Prostate gland (tissue), 2 donors: ENCODE data around the gene PASK.

Experiments used
- CTCF ChIP-seq, 4 experiments: fragments of 200-600 bp in 2 of 4; fragments of 450-650 bp in 2 of 4; sonication (generic) in 2 of 4; IDR thresholded peaks; 1 replicate in 3 of 4; 2 replicates in 1 of 4; pipeline ENCODE4 v1.5.1; 2016 to 2019; ENCODE audit warnings: antibody characterized with exemption in 4 of 4, mild to moderate bottlenecking in 2 of 4, moderate library complexity in 2 of 4
- POLR2A ChIP-seq: fragments of 450-650 bp; IDR thresholded peaks from one replicate; pipeline ENCODE4 v1.6.1; 2016; ENCODE audit warnings: antibody characterized with exemption, mild to moderate bottlenecking
- POLR2AphosphoS5 ChIP-seq: sonication (generic); formaldehyde crosslinking; IDR thresholded peaks from one replicate; pipeline ENCODE4 v1.6.1; 2017; ENCODE audit warnings: antibody characterized with exemption

- TF ChIP-seq CTCF (IDR thresholded peaks at IDR 0.05) (no peak), POLR2A (no peak), POLR2AphosphoS5 (no peak)
These were observed 56.6 kb downstream of the PASK start for GRCh38 chr2:241092677-241093076.
